HCT116 (cell line): ENCODE measurements around the gene TTC1. TPM values are rescaled to one million over a fixed set of nuclear protein-coding genes. Genes with fewer than 3 reads are reported as not detected.

Source experiments
- ATAC-seq: fragments of 200-7000 bp; cut with Tn5 transposase; 2 replicates; pipeline ENCODE4 v1.9.1; 2020; ENCODE audit warnings: mild to moderate bottlenecking, moderate library complexity
- BruUV-seq: library from RNA; stranded (reverse); fragments of 400-500 nt; replicated peaks from 2 replicates; lab custom pipeline; 2021; lab: Mats Ljungman, UMichigan
- CTCF ChIA-PET: fragments of 300-600 bp; sonication (Branson Sonifier 250); formaldehyde crosslinking; loops from one replicate; lab custom pipeline; 2021; ENCODE audit warnings: antibody characterized with exemption; lab: Charles Lee
- POLR2A ChIA-PET: fragments of 300-600, 350-600 bp; sonication (Branson Sonifier 250); formaldehyde crosslinking; loops from one replicate; lab custom pipeline; 2021; ENCODE audit warnings: antibody characterized with exemption; lab: Charles Lee
- RAD21 ChIA-PET, 2 experiments: fragments of 300-600 bp; sonication (Branson Sonifier 250); formaldehyde crosslinking; loops; one replicate each; lab custom pipeline; 2023; ENCODE audit warnings: low total read pairs in 2 of 2; ENCODE audit not compliant: uncharacterized antibody in 2 of 2, unreplicated experiment in 2 of 2, low non-redundant PET in 1 of 2; lab: Charles Lee
- DNase-seq: peaks from one replicate; pipeline ENCODE4 v3.0.0-alpha.2; 2010; ENCODE audit warnings: low read depth, low spot score
- H2AFZ ChIP-seq: fragments of 200-600 bp; shearing (Covaris generic), sonication (generic); 2 replicates; pipeline ENCODE4 v1.6.1; 2017; ENCODE audit warnings: low read depth, mixed run types, mixed read lengths, antibody characterized with exemption, low read length; ENCODE audit not compliant: poor library complexity, severe bottlenecking
- H3K27ac ChIP-seq: 2 replicates; pipeline ENCODE4 v1.5.1; 2012; ENCODE audit warnings: low read depth, low read length
- H3K27me3 ChIP-seq: fragments of 200-600 bp; sonication (generic); 2 replicates; pipeline ENCODE4 v1.6.1; 2016; ENCODE audit warnings: mixed run types, low read length, mixed read lengths; ENCODE audit not compliant: insufficient read depth
- H3K36me3 ChIP-seq, 2 experiments: fragments of 200-500 bp in 1 of 2; fragments of 200-600 bp in 1 of 2; sonication (Bioruptor generic) in 1 of 2; sonication (generic) in 1 of 2; 2 replicates each; pipeline versions ENCODE4 v1.5.1 to v1.6.1; 2014 to 2016; ENCODE audit warnings: low read length in 2 of 2, inconsistent platforms in 1 of 2, mixed read lengths in 1 of 2, mixed run types in 1 of 2; ENCODE audit not compliant: insufficient read depth in 2 of 2, control insufficient read depth in 1 of 2
- H3K4me1 ChIP-seq, 2 experiments: fragments of 200-600 bp in 1 of 2; sonication (generic) in 1 of 2; 2 replicates each; pipeline versions ENCODE4 v1.5.1 to v1.6.1; 2012 to 2017; ENCODE audit warnings: low read length in 2 of 2, inconsistent platforms in 1 of 2, mild to moderate bottlenecking in 1 of 2, mixed read lengths in 1 of 2, mixed run types in 1 of 2, moderate library complexity in 1 of 2; ENCODE audit not compliant: insufficient read depth in 2 of 2, control insufficient read depth in 1 of 2
- H3K4me2 ChIP-seq: fragments of 200-600 bp; sonication (generic); 2 replicates; pipeline ENCODE4 v1.6.1; 2017; ENCODE audit warnings: mixed run types, low read length, mixed read lengths
- H3K4me3 ChIP-seq, 2 experiments: fragments of 200-600 bp in 1 of 2; sonication (generic) in 1 of 2; replicated peaks in 1 of 2; 2 replicates each; pipeline ENCODE4 v1.5.1; 2011 to 2016; ENCODE audit warnings: low read length in 2 of 2, control low read depth in 1 of 2, low read depth in 1 of 2, mild to moderate bottlenecking in 1 of 2, mixed read lengths in 1 of 2, mixed run types in 1 of 2
- H3K79me2 ChIP-seq: fragments of 200-600 bp; sonication (generic); 2 replicates; pipeline ENCODE4 v1.6.1; 2017; ENCODE audit warnings: mild to moderate bottlenecking, mixed run types, low read length, moderate library complexity, mixed read lengths; ENCODE audit not compliant: insufficient read depth
- H3K9ac ChIP-seq: fragments of 200-600 bp; sonication (generic); 2 replicates; pipeline ENCODE4 v1.6.1; 2016; ENCODE audit warnings: low read length, mixed read lengths
- H3K9me2 ChIP-seq: fragments of 200-600 bp; sonication (generic), shearing (Covaris generic); 2 replicates; pipeline ENCODE4 v1.6.1; 2017; ENCODE audit warnings: mixed run types, mild to moderate bottlenecking, moderate library complexity; ENCODE audit not compliant: insufficient read depth
- H3K9me3 ChIP-seq, 2 experiments: fragments of 200-500 bp in 1 of 2; fragments of 200-600 bp in 1 of 2; sonication (Bioruptor generic) in 1 of 2; sonication (generic) in 1 of 2; 2 replicates each; pipeline ENCODE4 v1.6.1; 2014 to 2017; ENCODE audit warnings: low read length in 2 of 2, mixed read lengths in 2 of 2, inconsistent platforms in 1 of 2, low read depth in 1 of 2, mild to moderate bottlenecking in 1 of 2, mixed run types in 1 of 2, moderate library complexity in 1 of 2; ENCODE audit not compliant: control insufficient read depth in 1 of 2, insufficient read depth in 1 of 2
- H4K20me1 ChIP-seq: fragments of 200-600 bp; sonication (generic), shearing (Covaris generic); 2 replicates; pipeline ENCODE4 v1.6.1; 2017; ENCODE audit warnings: mixed run types, mild to moderate bottlenecking, moderate library complexity; ENCODE audit not compliant: insufficient read depth
- ATF3 ChIP-seq: IDR thresholded peaks from 2 replicates; pipeline ENCODE4 v1.6.1; 2012
- CBX3 ChIP-seq: IDR thresholded peaks from 2 replicates; pipeline ENCODE4 v1.6.1; 2012; ENCODE audit warnings: low read depth
- CEBPB ChIP-seq: IDR thresholded peaks from 2 replicates; pipeline ENCODE4 v1.6.1; 2012; ENCODE audit warnings: low read depth
- EGR1 ChIP-seq: IDR thresholded peaks from 2 replicates; pipeline ENCODE4 v1.6.1; 2012; ENCODE audit warnings: low read depth
- EZH2 ChIP-seq: fragments of 200-600 bp; sonication (generic); IDR thresholded peaks from 2 replicates; pipeline ENCODE4 v1.6.1; 2017; ENCODE audit warnings: antibody characterized with exemption, mixed run types
- FOSL1 ChIP-seq: IDR thresholded peaks from 2 replicates; pipeline ENCODE4 v1.6.1; 2012; ENCODE audit warnings: low read depth
- JUND ChIP-seq: IDR thresholded peaks from 2 replicates; pipeline ENCODE4 v1.6.1; 2012
- MAX ChIP-seq: IDR thresholded peaks from 2 replicates; pipeline ENCODE4 v1.6.1; 2012
- POLR2A ChIP-seq: IDR thresholded peaks from 2 replicates; pipeline ENCODE4 v1.7.0; 2011; ENCODE audit warnings: borderline replicate concordance; ENCODE audit not compliant: insufficient read depth, insufficient read length; ENCODE audit errors: extremely low read depth
- POLR2AphosphoS5 ChIP-seq: IDR thresholded peaks from 2 replicates; pipeline ENCODE4 v1.6.1; 2011; ENCODE audit warnings: mild to moderate bottlenecking, low read depth, low read length, moderate library complexity
- REST ChIP-seq: IDR thresholded peaks from 2 replicates; pipeline ENCODE4 v1.6.1; 2012; ENCODE audit warnings: low read depth
- SP1 ChIP-seq: IDR thresholded peaks from 2 replicates; pipeline ENCODE4 v1.6.1; 2012; ENCODE audit warnings: low read depth
- SRF ChIP-seq: IDR thresholded peaks from 2 replicates; pipeline ENCODE4 v1.6.1; 2012; ENCODE audit warnings: low read depth
- TCF7L2 ChIP-seq: IDR thresholded peaks from 2 replicates; pipeline ENCODE4 v1.7.0; 2011; ENCODE audit warnings: borderline replicate concordance, inconsistent platforms; ENCODE audit not compliant: insufficient read depth, insufficient read length; ENCODE audit errors: extremely low read depth
- YY1 ChIP-seq: IDR thresholded peaks from 2 replicates; pipeline ENCODE4 v1.6.1; 2011; ENCODE audit warnings: low read length, low read depth, moderate library complexity, mild to moderate bottlenecking; ENCODE audit not compliant: insufficient replicate concordance; ENCODE audit errors: extremely low read depth
- ZBTB33 ChIP-seq: IDR thresholded peaks from 2 replicates; pipeline ENCODE4 v1.6.1; 2011; ENCODE audit warnings: mild to moderate bottlenecking, low read length, moderate library complexity; ENCODE audit not compliant: insufficient replicate concordance; ENCODE audit errors: extremely low read depth
- ZFX ChIP-seq: fragments of 450-650 bp; IDR thresholded peaks from 2 replicates; pipeline ENCODE4 v1.6.1; 2017
- ZNF274 ChIP-seq: fragments of 200-500 bp; sonication (Bioruptor generic); IDR thresholded peaks from 2 replicates; pipeline ENCODE4 v1.6.1; 2014; ENCODE audit warnings: mild to moderate bottlenecking, low read depth, low read length, inconsistent platforms
- intact Hi-C: fragments of 100-400 bp; cut with micrococcal nuclease; formaldehyde crosslinking; loops from 2 replicates; pipeline ENCODE4 v1.10.0; 2022
- total RNA-seq: library from RNA; stranded (reverse); gene quantifications from one replicate; pipeline ENCODE4 v1.2.1, GENCODE V29; 2021; ENCODE audit not compliant: unreplicated experiment

TTC1 gene
- total RNA-seq, 1 experiment from 2014 or later, result 48.1 TPM

- TF ChIP-seq ZBTB33, result no peak
- TF ChIP-seq CBX3, result no peak
- no peak for TF ChIP-seq ATF3
- no peak for TF ChIP-seq SRF
- no peak for TF ChIP-seq MAX
- TF ChIP-seq FOSL1, result no peak
- no peak for TF ChIP-seq CEBPB
- TF ChIP-seq ZFX, result no peak
- no peak for TF ChIP-seq REST
- TF ChIP-seq POLR2A, result no peak
- TF ChIP-seq POLR2AphosphoS5, result no peak
- no peak for TF ChIP-seq EZH2
- no peak for TF ChIP-seq SP1
- TF ChIP-seq ZNF274, result no peak
- TF ChIP-seq TCF7L2, result no peak
- TF ChIP-seq YY1, result no peak
- TF ChIP-seq JUND, result no peak
- no peak for TF ChIP-seq EGR1
These were observed 83.6 kb downstream of the TTC1 start for GRCh38 chr5:160092514-160092913.

More at GRCh38 chr5:160092514-160092913, 83.6 kb downstream of the TTC1 start:
- Histone ChIP-seq H3K9me2 (no peaks in the 10 kb centered on the region), H3K9ac (no peak overlapping the region), H3K4me3 (no peak overlapping the region), H3K79me2 (no peaks in the 10 kb centered on the region), H2AFZ (no peak overlapping the region), H3K36me3 (peaks cover 11 to 13% of the 10 kb centered on the region in 2 experiments; a peak in 2 of 4 replicates), H3K9me3 (no peaks in the 10 kb centered on the region), H4K20me1 (0 out of 2 replicates have a peak, but pooled peaks cover 6% of the 10 kb centered on the region), H3K4me1 (no peaks in the 10 kb centered on the region), H3K27me3 (no peaks in the 10 kb centered on the region), H3K27ac (no peak overlapping the region), H3K4me2 (no peak overlapping the region)
- BruUV-seq, result no TSS peak
- CTCF ChIA-PET, result no interaction called here
- ATAC-seq, result no peak
- DNase-seq, result no peak
- POLR2A ChIA-PET, result no interaction called here
- RAD21 ChIA-PET, result no interaction called here
- intact Hi-C loops, result no loop called here
